ENCODE results near the gene LPAR5.

The LPAR5 gene

GRCh38 chr12:6638305-6638704 lies 2.5 kb upstream of the LPAR5 start:
- no peak for DNase-seq (ENCODE audit: low read depth)

- peak; percentile 22 for DNase-seq (ENCODE audit: low read depth)
These were observed 344 bp downstream of the LPAR5 start for GRCh38 chr12:6635375-6635855.

GRCh38 chr12:6632026-6632983 lies 3.5 kb downstream of the LPAR5 start:
- DNase-seq (ENCODE audit: low read depth): peak; percentile 50

GRCh38 chr12:6631549-6631961 lies 4.2 kb downstream of the LPAR5 start:
- no peak for DNase-seq (ENCODE audit: low read depth)

- DNase-seq (ENCODE audit: low read depth): no peak
These were observed 5.0 kb downstream of the LPAR5 start for GRCh38 chr12:6630736-6631135.

GRCh38 chr12:6627616-6628015 lies 8.1 kb downstream of the LPAR5 start:
- DNase-seq (ENCODE audit: low read depth): no peak

- DNase-seq (ENCODE audit: low read depth): no peak
These were observed 9.0 kb downstream of the LPAR5 start for GRCh38 chr12:6626654-6627283.

- no peak for DNase-seq (ENCODE audit: low read depth)
These were observed 14.9 kb downstream of the LPAR5 start for GRCh38 chr12:6620885-6621274.

GRCh38 chr12:6620137-6620884 lies 15.4 kb downstream of the LPAR5 start:
- DNase-seq (ENCODE audit: low read depth): peak; percentile 33

GRCh38 chr12:6618483-6619225 lies 17.1 kb downstream of the LPAR5 start:
- DNase-seq (ENCODE audit: low read depth): no peak

- no peak for DNase-seq (ENCODE audit: low read depth)
These were observed 20.0 kb downstream of the LPAR5 start for GRCh38 chr12:6615802-6616201.

GRCh38 chr12:6614513-6615172 lies 21.1 kb downstream of the LPAR5 start:
- no peak for DNase-seq (ENCODE audit: low read depth)

GRCh38 chr12:6613776-6614512 lies 21.8 kb downstream of the LPAR5 start:
- DNase-seq (ENCODE audit: low read depth): peak; percentile 97

GRCh38 chr12:6613015-6613775 lies 22.6 kb downstream of the LPAR5 start:
- peak; percentile 83 for DNase-seq (ENCODE audit: low read depth)

GRCh38 chr12:6612652-6613014 lies 23.1 kb downstream of the LPAR5 start:
- no peak for DNase-seq (ENCODE audit: low read depth)

GRCh38 chr12:6612247-6612646 lies 23.5 kb downstream of the LPAR5 start:
- DNase-seq (ENCODE audit: low read depth): no peak

- DNase-seq (ENCODE audit: low read depth): no peak
These were observed 27.0 kb downstream of the LPAR5 start for GRCh38 chr12:6608592-6609281.

GRCh38 chr12:6607751-6608591 lies 27.8 kb downstream of the LPAR5 start:
- peak; percentile 55 for DNase-seq (ENCODE audit: low read depth)

Measured in EH (cell line).